Activated CD8-positive, alpha-beta memory T cell treated with anti-CD3 and anti-CD28 coated beads for 1 hour (primary cell): ENCODE data around the gene TUBA8.

ENCODE experiments used
- DNase-seq, 2 donors: peaks; one replicate each; pipeline ENCODE4 v3.0.0-alpha.2; 2020; ENCODE audit warnings: low read depth in 1 of 2; ENCODE audit errors: extremely low read depth in 1 of 2

Gene TUBA8

DNA sequence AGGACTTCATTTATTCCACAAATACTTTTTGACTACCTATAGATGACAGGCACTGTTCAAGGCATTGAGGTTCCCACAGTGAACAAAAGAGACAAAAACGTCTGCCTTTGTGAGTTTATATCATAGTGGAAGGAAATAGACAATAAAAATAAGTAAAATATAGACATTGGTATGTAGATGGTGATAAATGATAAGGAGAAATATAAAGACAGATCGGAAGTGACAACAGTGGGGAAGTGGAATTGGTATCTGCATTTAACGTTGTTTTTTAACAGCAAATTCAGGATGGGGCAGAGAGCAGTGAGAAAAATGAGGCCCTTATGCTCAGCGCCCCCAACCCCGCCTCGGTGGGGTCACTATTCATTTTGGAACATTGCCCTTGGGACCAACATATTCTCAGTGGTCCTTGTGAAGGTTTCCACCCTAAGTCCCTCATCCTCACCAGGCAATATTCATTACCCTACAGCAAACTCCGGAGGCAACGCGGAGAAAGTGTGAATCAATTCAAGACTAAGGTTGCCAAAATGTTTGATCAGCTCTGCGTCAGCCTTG lies 33.4 kb upstream of the TUBA8 start:
- no peak for DNase-seq

DNA sequence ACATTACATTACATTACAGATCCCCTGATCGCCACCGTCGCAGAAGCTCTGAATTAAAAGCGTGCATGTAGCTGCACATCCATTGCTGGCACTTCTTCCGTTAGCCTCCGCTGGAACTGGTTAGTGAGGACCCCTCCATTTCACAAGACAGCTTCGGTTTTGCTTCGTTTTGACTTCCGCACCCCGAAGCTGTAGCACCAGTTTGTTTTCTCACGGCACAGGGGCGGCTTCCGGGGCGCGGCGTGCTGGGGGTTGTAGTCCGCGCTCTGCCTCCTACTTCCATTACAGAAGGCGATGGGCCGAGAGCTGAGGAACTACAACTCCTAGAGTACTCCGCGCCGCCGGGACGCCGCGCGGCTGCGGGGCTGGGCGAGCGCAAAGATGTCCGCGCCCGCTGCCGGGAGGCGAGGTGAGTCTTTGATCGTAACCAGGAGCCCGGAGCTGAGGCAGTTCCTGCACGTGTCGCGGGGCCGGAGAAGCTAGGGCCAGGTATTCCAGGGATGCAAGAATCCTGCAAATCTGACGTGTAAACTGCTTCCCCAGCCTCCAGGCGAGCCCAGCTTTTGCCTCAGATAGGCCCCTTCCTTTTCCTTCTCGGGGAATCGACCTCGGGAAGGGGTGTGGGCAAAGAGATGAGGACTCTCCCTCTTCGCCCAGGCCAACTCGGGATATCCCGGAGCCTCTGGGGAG lies 32.8 kb upstream of the TUBA8 start, which contains the start of gene PEX26:
PEX26 (plus strand) TSS at position 352 of the 690 bp plus-strand sequence. CDS start 387 bp downstream, outside the sequence.
- DNase-seq = peak; percentile 87 to 91

DNA sequence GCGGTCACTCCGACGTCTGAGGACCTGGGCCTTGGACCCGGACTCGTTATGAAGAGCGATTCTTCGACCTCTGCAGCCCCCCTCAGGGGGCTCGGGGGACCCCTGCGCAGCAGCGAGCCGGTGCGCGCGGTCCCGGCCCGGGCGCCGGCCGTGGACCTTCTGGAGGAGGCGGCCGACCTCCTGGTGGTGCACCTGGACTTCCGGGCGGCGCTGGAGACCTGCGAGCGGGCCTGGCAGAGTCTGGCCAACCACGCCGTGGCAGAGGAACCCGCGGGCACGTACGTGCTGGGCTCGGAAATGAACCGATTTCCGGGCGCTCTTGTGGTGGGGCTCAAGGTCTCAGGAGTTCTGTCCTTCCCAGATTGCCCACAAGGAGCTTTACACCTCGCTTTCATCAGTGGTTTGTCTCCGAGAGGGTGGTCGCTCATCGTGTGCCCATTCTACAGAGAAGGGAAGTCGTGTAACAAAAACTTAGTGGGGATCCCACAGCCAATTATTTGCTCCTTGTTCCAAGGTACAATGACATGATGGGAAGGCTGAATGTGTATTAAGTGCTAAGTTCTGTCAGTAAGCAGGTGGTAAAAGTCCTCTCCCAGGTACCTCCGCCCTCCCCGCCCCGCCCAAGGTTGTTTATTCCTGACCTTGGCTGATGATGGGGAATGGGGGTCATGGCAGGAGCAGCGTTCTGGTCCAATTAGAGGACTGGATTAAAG lies 32.1 kb upstream of the TUBA8 start:
- DNase-seq = peak in 1 of 2 donors; percentile 21

DNA sequence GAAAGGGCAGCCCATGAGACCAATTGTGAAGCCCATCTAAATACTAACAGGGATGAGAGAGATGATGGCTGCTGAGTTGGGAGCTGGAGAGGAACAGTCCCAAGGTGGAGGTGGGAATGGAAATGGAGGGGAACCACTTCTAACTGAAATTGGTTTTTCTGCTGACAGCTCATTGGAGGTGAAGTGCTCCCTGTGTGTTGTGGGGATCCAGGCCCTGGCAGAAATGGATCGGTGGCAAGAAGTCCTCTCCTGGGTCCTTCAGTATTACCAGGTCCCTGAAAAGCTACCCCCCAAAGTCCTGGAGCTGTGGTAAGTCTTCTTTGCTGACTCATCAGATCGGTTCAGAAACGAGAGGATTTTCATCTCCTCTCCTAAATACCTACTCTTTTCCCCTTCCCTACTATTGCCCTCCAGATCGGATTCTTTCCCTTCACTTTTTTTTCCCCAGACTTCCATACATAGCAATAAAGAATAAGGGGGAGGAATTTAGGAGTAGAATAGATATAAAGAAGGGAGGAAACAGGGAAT lies 30.8 kb upstream of the TUBA8 start:
- DNase-seq = no peak

DNA sequence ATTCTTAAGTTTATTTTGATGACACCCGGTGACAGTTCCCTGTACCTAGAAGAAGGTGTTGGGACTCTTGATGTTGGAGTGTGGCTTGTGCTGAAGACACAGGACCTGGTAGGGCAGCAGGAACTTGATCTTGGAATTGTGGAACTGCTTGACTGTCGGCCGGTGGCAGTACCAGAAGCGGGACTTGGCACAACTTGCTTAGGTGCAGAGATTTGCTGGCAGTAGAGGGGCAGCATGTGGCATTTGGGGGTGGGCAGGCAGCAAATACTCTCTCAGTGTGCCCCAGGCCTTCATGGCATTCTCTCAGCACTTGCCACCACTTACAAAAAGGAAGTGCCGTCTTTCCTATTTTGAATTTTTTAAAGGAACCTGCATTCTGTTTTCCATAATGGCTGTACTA lies 29.2 kb upstream of the TUBA8 start:
- no peak for DNase-seq

DNA sequence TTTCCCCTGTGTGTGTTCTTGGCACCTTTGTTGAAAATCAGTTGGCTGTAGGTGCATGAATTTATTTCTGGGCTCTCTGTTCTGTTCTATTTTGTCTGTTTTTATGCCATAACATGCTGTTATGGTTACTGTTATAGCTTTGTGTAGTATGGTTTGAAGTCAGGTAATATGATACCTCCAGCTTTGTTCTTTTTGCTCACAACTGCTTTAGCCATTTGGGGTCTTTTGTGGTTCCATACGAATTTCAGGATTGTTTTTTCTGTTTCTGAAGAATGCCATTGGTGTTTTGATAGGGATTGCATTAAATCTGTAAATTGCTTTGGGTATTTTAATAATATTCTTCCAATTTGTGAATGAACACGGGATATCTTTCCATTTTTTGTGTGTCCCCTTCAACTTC lies 28.1 kb upstream of the TUBA8 start:
- DNase-seq = no peak

DNA sequence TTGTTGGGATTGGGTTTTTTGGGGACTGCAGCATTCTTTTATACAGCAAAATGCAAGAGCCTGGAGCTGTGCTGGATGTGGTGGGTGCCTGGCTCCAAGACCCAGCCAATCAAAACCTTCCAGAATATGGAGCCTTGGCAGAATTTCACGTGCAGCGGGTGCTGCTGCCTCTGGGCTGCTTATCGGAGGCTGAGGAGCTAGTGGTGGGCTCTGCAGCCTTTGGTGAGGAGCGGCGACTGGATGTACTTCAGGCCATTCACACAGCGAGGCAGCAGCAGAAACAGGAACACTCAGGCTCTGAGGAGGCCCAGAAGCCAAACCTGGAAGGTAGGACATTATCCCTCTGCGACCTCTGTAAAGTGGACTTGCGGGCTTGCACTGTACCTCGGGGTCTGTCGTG lies 27.2 kb upstream of the TUBA8 start:
- no peak for DNase-seq

DNA sequence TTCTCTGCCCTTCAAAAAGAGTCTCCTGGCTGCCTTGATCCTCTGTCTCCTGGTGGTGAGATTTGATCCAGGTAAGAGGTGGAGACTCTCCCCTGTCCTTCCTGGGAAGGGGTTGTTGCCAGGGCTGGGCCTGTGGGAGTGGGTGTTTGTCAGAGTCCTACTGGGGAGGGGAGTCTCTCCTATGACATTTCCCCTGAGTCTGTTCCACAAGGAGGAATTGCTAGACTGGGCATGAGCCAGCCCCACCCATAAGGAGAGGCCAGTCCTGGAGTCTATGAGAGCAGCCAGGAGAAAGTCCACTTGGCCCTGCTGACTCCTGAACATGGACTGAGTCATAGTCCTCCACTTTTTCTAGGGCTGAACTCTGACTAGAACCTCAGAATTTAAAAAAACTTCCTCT lies 25.4 kb upstream of the TUBA8 start:
- DNase-seq = no peak

DNA sequence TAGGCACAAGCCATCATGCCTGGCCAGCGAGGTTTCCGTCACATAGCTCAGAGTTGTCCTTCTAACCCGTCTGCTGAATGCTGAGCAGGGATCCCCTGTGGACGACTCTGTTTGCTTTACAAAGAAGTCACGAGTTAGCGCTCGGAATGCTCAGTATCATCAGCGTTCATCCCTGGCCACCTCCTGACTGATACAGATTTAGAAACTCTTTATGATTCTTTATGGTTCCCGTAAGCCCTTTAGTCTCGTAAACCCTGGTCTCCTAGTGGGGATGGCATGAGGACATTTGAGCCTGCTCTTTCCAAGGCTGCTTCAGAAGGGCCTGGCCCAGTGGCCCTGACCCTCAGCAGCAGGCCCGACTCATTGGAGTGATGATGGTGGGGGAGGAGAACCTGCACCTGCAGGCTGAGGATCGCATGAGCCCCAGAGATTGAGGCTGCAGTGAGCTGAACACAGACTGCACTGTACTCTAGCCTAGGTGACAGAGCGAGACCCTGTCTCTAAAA lies 23.2 kb upstream of the TUBA8 start:
- no peak for DNase-seq

DNA sequence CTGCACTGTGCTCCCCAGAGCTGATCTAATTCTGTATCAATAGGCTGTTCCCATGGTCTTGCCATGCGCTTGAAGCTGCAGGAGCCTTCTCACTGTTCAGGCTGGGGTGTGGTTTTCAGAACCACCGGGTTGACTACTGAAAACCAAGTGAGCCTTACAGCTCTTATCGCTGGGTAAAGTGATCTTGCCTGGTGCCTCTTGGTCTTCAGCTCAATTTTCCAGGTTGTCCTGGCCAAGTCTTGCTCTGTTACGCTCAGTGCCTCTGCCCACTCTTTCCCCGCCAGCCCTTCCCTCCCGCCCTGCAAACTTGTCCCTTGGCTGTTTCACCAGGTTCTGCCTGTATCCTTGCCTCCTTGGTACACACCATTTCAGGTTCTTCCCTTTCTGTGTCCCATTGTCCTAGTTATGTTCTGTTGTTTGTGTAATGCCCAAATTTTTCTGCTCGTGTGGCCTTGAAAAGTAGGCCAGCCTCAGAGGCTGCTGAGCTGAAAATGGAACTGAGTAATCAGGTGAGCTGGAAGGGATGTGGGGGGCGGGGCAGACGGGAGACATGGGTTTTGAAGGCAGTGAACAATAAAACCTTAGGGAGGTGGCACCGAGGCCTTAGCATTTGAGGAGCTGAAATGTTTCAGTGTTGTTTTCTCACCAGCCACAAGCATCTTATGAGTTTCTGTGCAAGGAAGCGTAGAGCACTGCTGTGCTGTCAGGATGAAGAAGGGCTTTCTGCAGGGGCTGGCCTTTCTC lies 21.6 kb upstream of the TUBA8 start:
- no peak for DNase-seq

DNA sequence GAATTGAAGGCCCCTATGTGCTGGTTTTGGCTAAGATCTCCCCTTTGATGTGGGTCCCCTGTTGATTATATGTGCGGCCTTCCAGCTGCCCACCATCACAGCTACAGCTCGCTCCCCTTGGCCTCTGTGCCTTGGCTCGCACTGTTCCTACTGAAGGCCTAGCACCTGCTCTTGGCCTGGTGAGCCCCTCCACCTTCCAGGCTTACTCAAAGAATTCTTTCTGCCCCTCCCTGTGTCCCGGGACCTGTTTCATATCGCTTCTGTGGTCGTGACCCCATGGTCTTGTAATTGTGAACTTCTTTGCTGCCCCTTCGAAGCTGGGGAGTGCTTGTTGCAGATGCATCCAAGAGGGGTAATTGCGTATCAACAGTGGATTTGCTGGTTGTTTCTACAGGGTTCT lies 20.3 kb upstream of the TUBA8 start:
- no peak for DNase-seq

DNA sequence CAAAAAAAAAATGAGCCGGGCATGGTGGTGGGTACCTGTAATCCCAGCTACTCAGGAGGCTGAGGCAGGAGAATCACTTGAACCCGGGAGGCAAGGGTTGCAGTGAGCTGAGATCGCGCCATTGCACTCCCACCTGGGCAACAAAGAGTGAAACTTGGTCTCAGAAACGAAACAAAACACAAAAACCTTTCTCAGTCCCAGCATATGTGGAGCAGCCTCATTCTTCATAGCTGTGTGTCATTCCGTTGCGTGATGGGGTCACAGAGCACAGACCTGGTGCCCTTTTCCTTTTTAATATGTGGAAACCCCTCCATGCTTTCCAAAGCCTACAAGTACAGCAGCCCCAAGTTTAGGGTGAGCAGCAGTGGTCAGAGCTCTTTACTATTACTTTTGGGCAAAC lies 19.1 kb upstream of the TUBA8 start:
- DNase-seq = no peak

DNA sequence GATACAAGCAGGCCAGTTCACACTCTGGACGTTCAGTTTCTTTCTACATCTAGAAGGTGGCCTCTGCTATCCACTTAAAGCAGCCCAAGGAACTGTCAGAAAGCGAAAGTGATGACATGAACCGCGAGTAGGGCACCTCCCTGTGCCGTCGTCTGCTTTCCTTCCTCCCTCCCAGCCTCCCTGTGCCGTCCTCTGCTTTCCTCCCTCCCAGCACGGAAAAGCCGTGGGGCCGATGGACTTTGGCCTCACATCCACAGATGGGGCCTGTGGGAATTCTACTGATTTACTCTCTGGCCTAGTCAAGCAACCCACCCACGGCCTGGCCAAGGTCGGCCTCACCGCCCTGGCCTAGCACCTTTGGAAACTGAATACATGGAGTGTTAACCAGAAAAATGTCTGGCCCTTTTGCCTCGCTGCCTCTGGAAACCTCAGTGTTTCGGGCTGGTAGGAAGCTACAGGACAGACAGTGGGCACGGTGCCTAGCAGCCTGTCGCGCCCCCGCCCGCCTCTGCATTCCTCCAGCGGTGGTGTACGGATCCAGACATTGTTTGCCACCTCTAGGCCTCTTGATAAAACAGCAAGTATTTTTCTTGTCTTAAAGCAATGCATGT lies 18.6 kb upstream of the TUBA8 start:
- no peak for DNase-seq

DNA sequence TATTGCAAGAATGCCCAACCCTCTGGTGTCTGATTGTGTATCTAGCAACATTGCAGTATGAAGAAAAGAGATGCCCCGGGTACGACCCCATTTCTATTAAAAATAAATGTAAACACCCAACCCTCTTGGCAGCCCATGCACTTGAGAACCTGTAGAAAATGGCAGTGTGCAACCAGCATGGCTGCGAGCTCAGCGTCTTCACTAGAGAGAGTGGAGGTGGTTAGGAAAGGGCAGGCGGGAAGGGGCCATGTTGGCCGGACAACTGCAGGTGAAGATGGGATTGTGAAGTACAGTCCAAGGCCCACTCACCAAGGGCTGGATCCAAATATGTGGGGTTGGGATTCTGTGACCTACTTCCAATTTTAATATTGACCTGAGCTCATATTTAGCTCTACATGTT lies 16.9 kb upstream of the TUBA8 start:
- no peak for DNase-seq

DNA sequence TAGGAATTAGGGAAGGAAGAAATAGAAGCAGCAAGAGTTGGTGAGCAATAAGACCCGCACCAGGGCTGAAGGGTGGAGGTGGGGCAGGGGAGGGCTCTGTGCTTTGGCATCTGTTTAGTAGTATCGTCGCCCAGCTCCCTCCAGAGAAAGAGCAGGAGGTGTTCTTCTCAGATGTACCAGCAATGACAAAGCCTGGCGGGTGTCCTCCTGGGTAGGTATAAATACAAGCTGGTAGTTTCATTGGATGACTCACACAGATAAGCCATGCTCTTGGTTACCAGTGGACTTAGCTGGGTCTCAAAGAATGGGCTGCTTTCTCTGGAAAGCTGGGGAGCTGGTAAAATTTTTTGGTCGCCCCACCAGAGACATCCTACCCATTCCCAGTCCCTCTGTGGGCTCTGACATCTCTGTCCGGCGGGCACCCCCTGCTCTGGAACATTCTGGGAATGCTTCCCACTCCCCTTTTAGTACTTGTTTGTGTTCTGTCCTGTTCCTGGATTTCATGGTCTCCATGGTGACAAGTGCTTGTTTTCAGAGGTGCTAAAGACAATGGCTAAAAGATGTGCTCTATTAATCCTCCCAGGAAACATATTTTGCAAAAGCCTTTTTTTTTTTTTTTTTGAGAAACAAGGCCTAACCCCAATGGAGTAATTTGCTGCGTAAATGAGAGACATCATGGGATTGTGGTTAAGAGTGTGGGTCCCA lies 15.4 kb upstream of the TUBA8 start:
- DNase-seq = no peak

DNA sequence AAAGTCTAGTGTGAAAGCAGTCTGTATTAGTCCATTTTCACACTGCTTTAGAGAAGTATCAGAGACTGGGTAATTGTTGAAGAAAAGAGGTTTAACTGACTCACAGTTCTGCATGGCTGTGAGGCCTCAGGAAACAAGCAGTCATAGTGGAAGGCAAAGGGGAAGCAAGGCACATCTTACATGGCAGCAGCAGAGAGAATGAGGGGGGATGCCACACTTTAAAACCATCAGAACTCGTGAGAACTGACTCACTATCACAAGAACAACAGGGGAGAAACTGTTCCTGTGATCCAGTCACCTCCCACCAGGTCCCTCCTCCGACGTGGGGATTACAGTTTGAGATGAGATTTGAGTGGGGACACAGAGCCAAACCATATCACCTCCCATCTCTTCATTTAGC lies 13.8 kb upstream of the TUBA8 start:
- DNase-seq = no peak

DNA sequence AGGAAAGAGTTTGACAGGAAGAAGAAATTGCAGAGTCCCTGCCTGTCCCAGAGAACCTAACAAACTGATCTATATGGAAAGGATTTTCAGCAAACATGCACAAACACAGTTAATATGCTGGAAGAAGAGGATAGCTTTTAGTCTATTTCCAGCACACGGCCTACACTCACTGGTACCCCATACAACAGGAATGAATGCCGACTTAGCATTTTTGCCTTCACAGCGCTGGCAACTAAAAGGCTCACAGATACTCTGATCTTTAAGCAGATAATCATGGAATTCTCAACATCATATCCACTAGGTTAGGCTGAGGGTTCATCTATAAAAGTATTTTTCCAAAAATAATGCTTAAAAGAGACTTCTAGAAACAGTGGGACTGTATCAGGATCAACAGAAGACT lies 9.8 kb upstream of the TUBA8 start:
- DNase-seq = no peak

DNA sequence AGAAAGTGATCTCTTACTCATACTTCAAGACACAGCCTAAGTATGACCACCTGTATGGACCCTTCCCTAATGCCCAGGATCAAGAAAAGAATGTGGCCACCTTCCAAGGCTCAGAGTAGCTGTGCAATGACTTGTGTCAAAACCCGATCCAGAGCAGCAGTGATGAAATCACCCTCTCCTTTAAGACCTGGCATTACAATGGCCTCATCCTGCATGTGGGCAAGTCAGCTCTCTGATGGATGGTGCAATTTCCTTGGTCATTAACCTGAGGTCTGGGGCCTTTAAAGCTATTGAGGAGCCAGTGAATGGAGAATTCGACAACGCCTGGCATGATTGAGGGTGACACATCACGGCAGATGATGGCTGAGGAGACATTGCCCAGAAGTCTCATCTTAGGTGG lies 9.1 kb upstream of the TUBA8 start:
- DNase-seq = no peak

DNA sequence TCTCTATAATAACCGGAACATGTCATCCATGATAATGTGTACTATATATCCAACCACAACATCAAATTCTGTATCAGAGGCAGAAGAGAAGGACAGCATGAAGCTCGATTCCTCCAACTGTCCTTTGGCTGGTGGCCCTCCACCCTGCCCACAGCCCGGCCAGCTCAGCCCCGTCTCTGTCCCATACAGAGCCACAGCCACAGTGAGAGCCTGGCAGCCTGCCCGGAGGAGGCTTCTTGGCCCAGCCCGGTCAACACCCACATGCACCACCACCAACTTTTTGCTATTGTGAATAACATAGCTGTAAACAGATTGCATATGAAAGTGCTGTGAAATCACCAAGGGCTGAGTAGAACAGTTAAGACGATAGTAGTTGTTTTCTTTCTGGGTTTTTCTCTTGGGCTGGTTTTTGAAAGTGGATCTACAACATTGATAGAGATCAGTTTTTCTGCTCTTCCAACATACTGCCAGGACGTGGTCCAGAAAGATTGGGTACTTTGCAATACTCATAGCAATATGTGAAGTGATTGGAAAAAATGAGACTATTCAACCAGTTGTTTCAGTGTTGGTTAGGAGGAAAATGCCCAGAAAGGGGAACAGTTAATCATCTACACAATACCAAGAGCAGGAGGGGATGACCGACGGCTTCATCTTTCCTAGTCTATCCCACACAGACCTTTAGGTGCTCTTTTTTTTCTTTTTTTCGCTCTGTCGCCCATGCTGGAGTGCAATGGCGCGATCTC lies 6.9 kb upstream of the TUBA8 start:
- DNase-seq = no peak
